ENCODE data around the gene CFAP54.

Gene CFAP54

GRCh38 chr12:96879301-96879700 lies 389.9 kb downstream of the CFAP54 start:
- Histone ChIP-seq H4K12ac (ENCODE audit: low read depth, low read length) (no peak overlapping the region), H2AFZ (ENCODE audit: insufficient read depth, low read length, poor library complexity) (no peak overlapping the region), H2BK12ac (ENCODE audit: low read length) (no peak overlapping the region), H3K36me3 (ENCODE audit: control insufficient read depth in 1 of 2, insufficient read depth in 2 of 2, low read length in 2 of 2) (no peaks in the 10 kb centered on the region), H3K18ac (ENCODE audit: low read length) (no peak overlapping the region), H2AK5ac (ENCODE audit: low read length) (no peak overlapping the region), H3K79me1 (ENCODE audit: low read length) (no peaks in the 10 kb centered on the region), H3K27me3 (ENCODE audit: insufficient read depth, low read length) (no peaks in the 10 kb centered on the region), H3K9me3 (ENCODE audit: insufficient read depth, low read depth, low read length) (no peaks in the 10 kb centered on the region), H3K27ac (ENCODE audit: low read depth, low read length) (no peak overlapping the region), H3K4me1 (ENCODE audit: control insufficient read depth in 1 of 2, insufficient read depth in 2 of 2, low read length in 2 of 2) (no peaks in the 10 kb centered on the region), H3K79me2 (ENCODE audit: control insufficient read depth, insufficient read depth, low read length, poor library complexity) (no peaks in the 10 kb centered on the region), H4K91ac (ENCODE audit: low read depth, low read length) (no peak overlapping the region), H3K4me2 (ENCODE audit: low read length) (no peak overlapping the region), H3K9ac (ENCODE audit: low read length) (no peak overlapping the region), H3K4me3 (ENCODE audit: low read depth, low read length) (peak overlapping the region; percentile 18), H3K4ac (ENCODE audit: low read depth, low read length) (no peak overlapping the region), H2BK120ac (ENCODE audit: insufficient read depth, low read length, poor library complexity) (no peak overlapping the region), H3K14ac (ENCODE audit: low read length) (no peak overlapping the region), H2BK5ac (ENCODE audit: low read depth, low read length, poor library complexity) (no peak overlapping the region), H4K8ac (ENCODE audit: low read depth, low read length) (no peak overlapping the region), H3K23ac (ENCODE audit: low read length) (no peak overlapping the region)
- no CpG with 5 or more reads among the region's 4 CpGs for WGBS (ENCODE audit: extremely low coverage, insufficient coverage, insufficient read length)
- no peak for DNase-seq

DNA sequence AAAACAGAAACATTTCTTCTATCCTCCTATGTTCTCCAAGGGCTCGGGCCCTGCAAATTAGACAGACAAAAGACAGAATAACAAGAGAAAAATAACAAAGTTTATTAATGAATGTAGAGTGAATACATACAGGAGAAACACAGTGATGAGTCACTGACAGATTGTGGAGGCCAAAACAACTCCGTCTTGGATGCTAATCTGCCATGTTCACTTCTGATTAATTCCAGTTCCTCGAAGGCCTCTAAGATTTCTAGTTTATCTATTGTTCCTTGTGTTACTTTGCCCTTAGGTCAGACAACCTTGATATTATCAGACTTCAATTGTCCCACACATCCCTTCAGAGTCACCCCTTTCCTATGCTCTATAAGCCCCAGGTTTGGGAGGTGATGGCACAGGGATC lies 390.8 kb downstream of the CFAP54 start:
- Histone ChIP-seq H3K79me1 (ENCODE audit: low read length) (no peaks in the 10 kb centered on the region), H3K27me3 (ENCODE audit: insufficient read depth, low read length) (no peaks in the 10 kb centered on the region), H3K9me3 (ENCODE audit: insufficient read depth, low read depth, low read length) (no peaks in the 10 kb centered on the region), H2AFZ (ENCODE audit: insufficient read depth, low read length, poor library complexity) (no peak overlapping the region), H3K23ac (ENCODE audit: low read length) (no peak overlapping the region), H3K14ac (ENCODE audit: low read length) (no peak overlapping the region), H3K4ac (ENCODE audit: low read depth, low read length) (no peak overlapping the region), H3K9ac (ENCODE audit: low read length) (no peak overlapping the region), H3K4me2 (ENCODE audit: low read length) (no peak overlapping the region), H4K12ac (ENCODE audit: low read depth, low read length) (no peak overlapping the region), H3K4me3 (ENCODE audit: low read depth, low read length) (no peak overlapping the region), H2BK120ac (ENCODE audit: insufficient read depth, low read length, poor library complexity) (no peak overlapping the region), H3K36me3 (ENCODE audit: control insufficient read depth in 1 of 2, insufficient read depth in 2 of 2, low read length in 2 of 2) (no peaks in the 10 kb centered on the region), H2BK5ac (ENCODE audit: low read depth, low read length, poor library complexity) (no peak overlapping the region), H2AK5ac (ENCODE audit: low read length) (no peak overlapping the region), H3K27ac (ENCODE audit: low read depth, low read length) (no peak overlapping the region), H2BK12ac (ENCODE audit: low read length) (no peak overlapping the region), H3K79me2 (ENCODE audit: control insufficient read depth, insufficient read depth, low read length, poor library complexity) (no peaks in the 10 kb centered on the region), H3K4me1 (ENCODE audit: control insufficient read depth in 1 of 2, insufficient read depth in 2 of 2, low read length in 2 of 2) (no peaks in the 10 kb centered on the region), H3K18ac (ENCODE audit: low read length) (no peak overlapping the region), H4K91ac (ENCODE audit: low read depth, low read length) (no peak overlapping the region), H4K8ac (ENCODE audit: low read depth, low read length) (no peak overlapping the region)
- WGBS (ENCODE audit: extremely low coverage, insufficient coverage, insufficient read length): no CpG with 5 or more reads among the region's 3 CpGs
- no peak for DNase-seq

DNA sequence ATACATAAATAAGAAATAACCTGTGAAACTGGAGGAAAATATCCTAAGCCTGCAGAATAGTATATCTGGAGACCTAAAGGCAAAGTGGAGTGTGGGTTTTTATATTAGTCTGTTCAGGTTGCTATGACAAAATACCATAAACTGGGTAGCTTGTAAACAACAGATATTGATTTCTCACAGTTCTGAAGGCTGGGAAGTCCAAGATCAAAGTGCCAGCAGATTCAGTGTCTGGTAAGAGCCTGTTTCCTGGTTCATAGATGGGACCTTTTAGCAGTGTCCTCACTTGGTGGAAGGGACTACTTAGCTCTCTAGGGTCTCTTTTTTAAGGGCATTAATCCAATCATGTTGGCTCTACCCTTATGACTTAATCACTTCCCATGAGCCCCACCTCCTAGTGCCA lies 392.2 kb downstream of the CFAP54 start:
- H2AFZ ChIP-seq (ENCODE audit: insufficient read depth, low read length, poor library complexity): no peak overlapping the region

GRCh38 chr12:96882862-96883261 lies 393.5 kb downstream of the CFAP54 start:
- Histone ChIP-seq H2AFZ (ENCODE audit: insufficient read depth, low read length, poor library complexity) (no peak overlapping the region), H3K79me1 (ENCODE audit: low read length) (peaks cover 2% of the 10 kb centered on the region), H3K4me3 (ENCODE audit: low read depth, low read length) (no peak overlapping the region), H4K91ac (ENCODE audit: low read depth, low read length) (no peak overlapping the region), H4K12ac (ENCODE audit: low read depth, low read length) (no peak overlapping the region), H2AK5ac (ENCODE audit: low read length) (no peak overlapping the region), H3K23ac (ENCODE audit: low read length) (no peak overlapping the region), H2BK12ac (ENCODE audit: low read length) (no peak overlapping the region), H3K4me2 (ENCODE audit: low read length) (no peak overlapping the region), H3K27ac (ENCODE audit: low read depth, low read length) (no peak overlapping the region), H3K4me1 (ENCODE audit: control insufficient read depth in 1 of 2, insufficient read depth in 2 of 2, low read length in 2 of 2) (peaks cover 7 to 9% of the 10 kb centered on the region in 2 experiments), H2BK120ac (ENCODE audit: insufficient read depth, low read length, poor library complexity) (no peak overlapping the region), H3K36me3 (ENCODE audit: control insufficient read depth in 1 of 2, insufficient read depth in 2 of 2, low read length in 2 of 2) (no peaks in the 10 kb centered on the region), H3K9ac (ENCODE audit: low read length) (no peak overlapping the region), H3K9me3 (ENCODE audit: insufficient read depth, low read depth, low read length) (no peaks in the 10 kb centered on the region), H3K79me2 (ENCODE audit: control insufficient read depth, insufficient read depth, low read length, poor library complexity) (no peaks in the 10 kb centered on the region), H3K14ac (ENCODE audit: low read length) (no peak overlapping the region), H3K18ac (ENCODE audit: low read length) (no peak overlapping the region), H3K4ac (ENCODE audit: low read depth, low read length) (no peak overlapping the region), H4K8ac (ENCODE audit: low read depth, low read length) (no peak overlapping the region), H2BK5ac (ENCODE audit: low read depth, low read length, poor library complexity) (no peak overlapping the region), H3K27me3 (ENCODE audit: insufficient read depth, low read length) (no peaks in the 10 kb centered on the region)
- DNase-seq: no peak
- no CpG with 5 or more reads among the region's 2 CpGs for WGBS (ENCODE audit: extremely low coverage, insufficient coverage, insufficient read length)

More for the DNA sequence above, 392.2 kb downstream of the CFAP54 start:
- no peaks in the 10 kb centered on the region for H3K79me1 ChIP-seq (ENCODE audit: low read length)
- H3K9me3 ChIP-seq (ENCODE audit: insufficient read depth, low read depth, low read length): no peaks in the 10 kb centered on the region
- H2BK120ac ChIP-seq (ENCODE audit: insufficient read depth, low read length, poor library complexity): no peak overlapping the region
- no peak overlapping the region for H3K4me2 ChIP-seq (ENCODE audit: low read length)
- no peak overlapping the region for H3K27ac ChIP-seq (ENCODE audit: low read depth, low read length)
- no peak overlapping the region for H4K8ac ChIP-seq (ENCODE audit: low read depth, low read length)
- no peaks in the 10 kb centered on the region for H3K79me2 ChIP-seq (ENCODE audit: control insufficient read depth, insufficient read depth, low read length, poor library complexity)
- H3K36me3 ChIP-seq (ENCODE audit: control insufficient read depth in 1 of 2, insufficient read depth in 2 of 2, low read length in 2 of 2): no peaks in the 10 kb centered on the region
- H3K23ac ChIP-seq (ENCODE audit: low read length): no peak overlapping the region
- no peak for DNase-seq
- no peak overlapping the region for H3K18ac ChIP-seq (ENCODE audit: low read length)
- no peak overlapping the region for H2BK12ac ChIP-seq (ENCODE audit: low read length)
- no peak overlapping the region for H2AK5ac ChIP-seq (ENCODE audit: low read length)
- peaks cover 2 to 5% of the 10 kb centered on the region in 2 experiments for H3K4me1 ChIP-seq (ENCODE audit: control insufficient read depth in 1 of 2, insufficient read depth in 2 of 2, low read length in 2 of 2)
- no peak overlapping the region for H3K9ac ChIP-seq (ENCODE audit: low read length)
- H3K27me3 ChIP-seq (ENCODE audit: insufficient read depth, low read length): no peaks in the 10 kb centered on the region
- H3K4ac ChIP-seq (ENCODE audit: low read depth, low read length): no peak overlapping the region
- H4K91ac ChIP-seq (ENCODE audit: low read depth, low read length): no peak overlapping the region
- no peak overlapping the region for H2BK5ac ChIP-seq (ENCODE audit: low read depth, low read length, poor library complexity)
- H4K12ac ChIP-seq (ENCODE audit: low read depth, low read length): no peak overlapping the region
- no peak overlapping the region for H3K14ac ChIP-seq (ENCODE audit: low read length)
- no peak overlapping the region for H3K4me3 ChIP-seq (ENCODE audit: low read depth, low read length)

Measured in trophoblast cell (in vitro differentiated cells and primary cell).